Activated CD4-positive, alpha-beta T cell treated with anti-CD3 and anti-CD28 coated beads, Interleukin-10, Interleukin-2, amounts not matched to agents 100 ng/mL and 50 ng/mL, durations not matched to agents 16 hours and 8 hours (primary cell): ENCODE data around the gene CALB2.

ENCODE experiments used
- DNase-seq: peaks from one replicate; pipeline ENCODE4 v3.0.0-alpha.2; 2020

CALB2 gene

DNA sequence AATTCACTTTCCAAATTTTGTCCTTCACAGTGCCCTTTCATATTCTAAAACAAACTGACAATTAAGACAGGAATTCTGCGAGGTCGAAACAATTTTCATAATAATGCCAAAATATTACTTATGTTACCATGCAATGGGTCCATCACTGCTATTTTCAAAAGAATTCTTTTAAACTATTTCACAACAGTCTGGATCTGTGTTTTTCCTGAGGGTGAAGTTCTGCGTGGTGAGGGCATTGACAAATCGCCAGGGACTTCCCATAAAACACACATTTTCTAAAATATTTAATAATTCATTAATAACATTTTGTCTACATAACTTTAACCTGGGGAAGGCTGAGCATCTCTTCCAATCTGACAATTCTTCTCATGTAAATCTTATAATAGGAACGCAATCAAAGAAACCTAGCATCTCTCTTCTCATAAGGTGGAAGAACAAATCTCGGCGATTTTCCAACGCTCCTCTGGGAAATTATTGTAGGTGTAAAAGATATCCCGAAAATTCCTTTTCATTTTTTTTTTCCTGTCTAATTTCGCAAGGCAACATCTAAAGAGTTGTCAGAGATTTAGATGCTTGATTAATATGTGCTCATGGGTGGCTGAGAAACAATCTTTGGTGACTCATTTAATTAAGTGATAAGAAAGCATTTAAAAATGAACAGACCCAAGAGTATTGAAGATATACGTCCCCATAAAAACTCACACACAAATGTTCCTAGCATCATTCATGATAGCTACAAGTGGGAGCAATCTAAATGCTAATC is 41.5 kb downstream of the CALB2 start:
- DNase-seq = no peak

DNA sequence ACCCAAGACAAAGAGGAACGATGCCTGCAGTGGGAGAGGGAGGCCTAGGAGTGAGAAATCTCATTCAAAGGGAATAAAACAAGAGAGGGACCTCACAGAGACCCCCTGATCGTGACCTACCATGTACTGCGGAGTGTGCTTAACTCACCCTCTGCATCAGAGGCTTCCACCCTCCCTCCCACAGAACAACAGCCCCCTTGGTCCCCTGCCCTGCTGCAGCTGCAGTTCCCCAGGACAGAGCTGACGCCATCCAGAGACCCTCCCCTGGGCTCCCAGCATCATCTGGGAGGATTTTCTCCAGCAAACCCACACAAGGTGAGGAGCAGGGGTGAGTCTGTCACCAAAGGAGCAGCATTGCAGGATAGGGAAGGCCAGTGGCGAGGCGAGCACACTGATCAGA is 43.5 kb downstream of the CALB2 start:
- no peak for DNase-seq

DNA sequence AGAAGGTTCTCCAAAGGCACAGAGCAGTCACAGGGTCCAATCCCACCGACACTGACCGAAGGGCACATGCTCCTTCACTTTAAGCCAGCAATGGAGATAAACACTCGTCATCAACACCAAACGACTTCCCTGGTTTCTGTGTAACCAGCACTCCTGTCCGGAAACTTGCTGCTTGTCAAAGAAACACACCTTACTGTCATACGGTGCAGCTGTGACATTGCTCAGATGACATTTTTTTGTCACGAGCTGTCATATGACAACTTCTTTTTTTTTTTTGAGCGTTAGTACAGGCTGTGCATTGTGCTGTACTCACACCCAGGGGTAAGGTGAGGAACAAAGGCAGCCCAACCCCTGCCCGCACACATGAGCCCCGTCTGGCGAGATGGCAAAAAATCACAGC is 44.2 kb downstream of the CALB2 start:
- no peak for DNase-seq

DNA sequence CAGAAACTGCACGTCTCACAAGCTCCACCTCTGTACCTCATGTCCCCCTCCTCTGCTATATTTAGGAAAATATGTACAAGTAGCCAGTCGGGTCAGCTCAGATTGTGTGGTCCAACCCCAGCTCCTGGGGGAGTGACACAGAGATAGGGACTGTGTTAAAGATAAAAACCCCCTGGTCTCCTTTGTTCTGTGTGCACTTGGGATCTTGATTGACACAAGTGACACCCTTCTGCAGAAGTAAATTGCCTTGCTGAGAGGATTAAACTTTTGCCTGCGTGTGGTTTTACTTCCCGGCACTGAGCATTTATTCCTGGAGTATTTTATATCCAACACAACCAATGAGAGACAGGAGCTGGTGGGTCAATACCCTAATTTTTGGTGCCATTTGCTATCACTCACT is 45.8 kb downstream of the CALB2 start:
- DNase-seq = no peak

DNA sequence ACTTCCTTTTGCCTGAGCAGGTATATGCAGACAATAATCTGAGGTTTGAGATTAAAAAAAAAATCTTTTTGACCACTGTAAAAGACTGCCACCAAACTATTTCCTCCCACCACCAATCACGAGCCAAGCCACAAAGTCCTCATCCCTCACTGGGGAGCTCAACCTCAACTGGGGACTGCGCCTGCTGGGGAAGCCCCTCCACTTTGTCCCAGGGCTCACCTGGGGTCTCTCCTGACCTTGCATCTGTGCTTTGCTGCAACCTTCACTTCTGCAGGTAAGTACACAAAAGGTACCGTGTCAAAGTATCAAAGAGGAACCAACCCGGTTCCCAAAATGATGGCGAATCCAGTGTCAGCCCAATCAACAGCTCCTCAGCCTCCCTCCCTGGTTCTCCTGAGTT is 47.8 kb downstream of the CALB2 start:
- DNase-seq = no peak

DNA sequence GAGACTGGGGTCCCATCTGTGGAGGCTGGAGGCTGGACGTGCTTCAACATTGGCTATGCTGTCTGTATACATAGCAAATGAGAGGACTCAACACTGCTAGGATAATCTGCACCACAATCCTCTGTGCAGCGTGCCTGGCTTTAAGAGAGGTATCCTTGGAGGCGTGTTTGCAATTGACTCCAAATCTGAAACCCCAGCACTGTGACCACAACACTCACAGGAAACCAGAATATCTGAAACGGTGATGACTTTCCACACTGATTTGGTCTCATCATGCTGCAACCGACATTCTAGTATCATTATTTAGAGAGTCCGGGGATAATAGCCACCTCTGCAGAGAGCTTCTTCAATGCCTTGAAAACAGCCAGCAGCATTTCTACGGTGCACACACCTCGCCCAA is 48.2 kb downstream of the CALB2 start:
- peak; percentile 15 for DNase-seq

DNA sequence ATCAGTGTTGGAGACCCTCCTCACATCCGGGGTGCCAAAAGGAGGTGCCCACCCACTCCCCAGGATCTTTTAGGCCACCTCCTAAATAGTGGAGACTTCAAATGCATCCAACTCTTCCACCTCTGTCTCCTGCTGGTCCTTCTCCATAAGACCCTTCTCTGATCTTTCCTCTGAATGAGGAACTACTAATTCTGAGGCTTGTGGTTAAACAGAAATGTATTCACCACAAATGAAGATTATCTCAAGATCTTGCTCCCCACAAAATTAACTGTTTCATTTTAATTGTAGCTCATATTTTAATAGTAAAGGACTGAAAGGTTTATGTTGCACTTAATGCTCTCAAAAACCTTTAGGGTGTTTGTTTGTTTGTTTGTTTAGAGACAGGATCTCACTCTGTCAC is 49.2 kb downstream of the CALB2 start:
- DNase-seq = no peak

DNA sequence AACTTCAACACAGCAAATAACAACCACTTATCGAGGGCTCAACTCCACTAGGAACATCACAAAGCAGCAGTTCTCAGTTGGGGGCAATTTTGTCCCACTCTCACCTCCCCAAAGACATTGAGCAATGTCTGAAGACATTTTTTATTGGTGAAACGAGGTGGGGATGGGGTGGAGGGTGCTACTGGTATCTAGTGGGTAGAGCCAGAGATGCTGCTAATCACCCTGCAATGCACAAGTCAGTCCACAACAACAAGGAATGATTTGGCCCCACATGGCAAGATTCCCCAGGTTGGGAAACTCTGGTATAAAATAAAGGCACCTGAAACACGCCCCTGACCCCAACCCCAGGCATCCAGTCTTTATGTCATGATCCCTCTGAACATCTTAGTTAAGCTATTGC is 50.0 kb downstream of the CALB2 start:
- no peak for DNase-seq

DNA sequence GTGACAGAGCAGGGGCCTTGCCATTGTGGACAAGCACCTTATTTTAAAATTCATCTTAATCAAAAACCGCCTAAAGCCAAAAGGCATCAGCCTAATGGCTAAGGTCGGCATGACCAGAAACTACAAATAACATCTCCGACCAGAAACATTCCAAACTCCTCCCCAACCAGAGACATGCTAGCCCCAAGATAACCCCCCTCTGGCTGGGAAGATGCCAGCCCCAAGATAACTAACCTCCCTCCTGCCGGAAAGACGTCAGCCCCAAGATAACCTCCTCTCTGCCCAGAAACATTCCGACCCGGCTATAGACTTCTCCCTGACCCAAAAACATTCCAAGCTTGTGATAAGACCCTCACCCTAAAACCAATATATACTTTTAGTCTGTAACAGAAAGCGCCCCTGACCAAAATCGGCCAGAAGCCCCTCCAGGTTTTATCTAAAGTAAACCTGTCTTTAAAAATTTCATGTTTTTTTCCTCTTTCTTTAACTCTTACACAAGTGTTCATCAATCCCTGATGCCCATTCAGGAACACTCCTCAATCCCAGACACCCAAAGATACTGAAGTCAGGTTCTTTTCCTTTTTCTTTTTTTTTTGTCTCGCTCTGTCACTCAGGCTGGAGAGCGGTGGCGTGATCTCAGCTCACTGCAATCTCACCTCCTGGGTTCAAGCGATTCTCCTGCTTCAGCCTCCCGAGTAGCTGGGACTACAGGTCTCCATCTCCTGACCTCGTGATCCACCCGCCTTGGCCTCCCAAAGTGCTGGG is 50.7 kb downstream of the CALB2 start:
- no peak for DNase-seq

DNA sequence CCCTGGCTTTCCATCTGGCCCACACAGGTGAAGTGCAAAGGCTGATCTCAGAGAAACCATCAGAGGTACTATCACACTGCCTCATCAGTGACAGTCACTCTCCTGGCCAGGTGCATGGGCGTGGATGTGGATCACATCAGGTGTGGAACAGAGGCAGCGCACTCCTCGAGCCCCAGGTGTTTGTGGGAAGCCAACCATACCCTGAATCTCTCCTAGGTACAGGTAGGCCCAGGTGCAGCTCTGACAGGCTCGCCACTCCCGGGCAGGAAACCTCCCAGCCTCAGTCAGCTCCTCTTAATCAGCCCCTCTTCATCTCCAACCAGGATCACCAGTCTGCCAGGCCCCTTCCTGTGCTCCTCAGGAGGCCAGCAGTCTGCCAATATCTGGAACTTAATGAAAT is 51.6 kb downstream of the CALB2 start:
- DNase-seq = no peak

DNA sequence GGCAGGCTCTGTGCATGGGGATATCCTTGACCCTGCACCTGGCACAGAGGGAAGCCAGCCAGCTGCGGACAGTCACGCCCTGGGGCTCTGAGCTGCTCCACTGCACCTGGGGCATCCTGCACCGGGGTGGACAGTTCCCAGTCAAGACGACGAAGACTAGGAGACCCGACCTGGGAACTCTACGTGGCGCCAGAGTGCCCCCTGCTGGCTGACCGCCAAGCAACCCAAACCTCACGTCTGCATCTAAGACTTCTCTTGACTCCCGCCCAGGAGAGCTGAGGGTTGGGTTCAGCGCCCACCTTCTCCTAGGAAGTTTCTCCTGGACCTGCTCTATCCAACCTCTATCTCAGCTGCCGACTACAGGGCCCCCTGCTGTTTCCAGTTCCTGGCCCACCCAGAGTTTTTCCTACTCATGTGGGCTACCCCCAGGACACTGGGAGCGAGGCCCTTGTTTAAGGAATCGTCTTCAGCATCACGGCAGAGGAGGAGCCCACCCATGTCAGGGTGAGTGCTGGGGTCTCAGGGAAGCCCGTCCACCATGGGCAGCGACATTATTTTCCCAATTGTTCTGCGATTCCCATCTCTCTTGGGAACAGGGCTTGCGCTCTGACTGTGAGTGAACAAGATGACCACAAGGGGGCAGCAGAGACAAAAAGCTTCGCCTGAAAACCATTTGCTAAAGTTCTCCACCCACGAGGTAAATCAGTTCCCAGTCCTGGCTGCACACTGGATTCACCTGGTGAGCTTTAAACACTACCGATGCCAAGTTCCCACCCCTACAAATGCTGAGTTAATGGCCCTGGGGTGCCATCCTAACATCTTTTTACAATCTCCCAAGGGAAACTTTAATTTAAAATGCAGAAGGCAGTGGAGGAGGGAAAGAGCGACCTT is 54.0 kb downstream of the CALB2 start:
- peak; percentile 67 for DNase-seq

DNA sequence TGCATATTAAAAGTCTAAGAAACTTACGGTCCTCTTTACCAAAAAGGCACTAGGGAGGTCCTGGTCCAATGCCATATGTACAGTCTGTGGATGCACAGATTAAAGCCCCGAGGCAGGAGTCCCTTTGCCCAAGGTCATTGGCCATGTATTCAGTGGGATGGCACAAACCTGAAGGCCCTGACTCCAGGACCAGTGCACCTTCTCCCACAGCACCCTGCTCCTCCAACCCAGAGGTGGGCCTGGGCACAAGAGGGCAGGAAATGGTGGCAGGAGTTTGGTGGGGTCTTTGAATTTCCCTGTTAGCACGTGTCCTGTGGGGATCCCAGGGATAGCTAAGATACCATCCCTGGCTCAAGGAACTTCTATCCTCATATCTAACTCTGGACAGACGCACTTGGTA is 54.8 kb downstream of the CALB2 start:
- DNase-seq = no peak

DNA sequence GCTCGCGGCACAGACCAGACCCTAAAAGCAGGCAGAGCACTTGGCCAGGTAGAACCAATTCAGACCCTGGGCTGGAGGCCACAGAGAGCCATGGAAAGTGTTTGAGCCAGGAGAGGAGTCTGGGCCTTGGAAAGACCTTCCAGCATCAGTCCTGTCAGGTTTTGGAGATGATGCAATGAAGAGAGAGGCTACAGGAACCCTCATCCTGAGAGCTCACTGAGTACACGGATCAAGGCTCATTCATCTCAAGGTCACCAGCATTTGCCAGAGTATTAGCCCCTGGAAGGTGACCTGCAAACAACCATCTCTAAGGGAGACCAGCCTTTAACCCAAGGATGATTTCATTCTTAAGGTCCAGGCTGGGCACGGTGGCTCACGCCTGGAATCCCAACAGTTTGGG is 55.5 kb downstream of the CALB2 start:
- no peak for DNase-seq

DNA sequence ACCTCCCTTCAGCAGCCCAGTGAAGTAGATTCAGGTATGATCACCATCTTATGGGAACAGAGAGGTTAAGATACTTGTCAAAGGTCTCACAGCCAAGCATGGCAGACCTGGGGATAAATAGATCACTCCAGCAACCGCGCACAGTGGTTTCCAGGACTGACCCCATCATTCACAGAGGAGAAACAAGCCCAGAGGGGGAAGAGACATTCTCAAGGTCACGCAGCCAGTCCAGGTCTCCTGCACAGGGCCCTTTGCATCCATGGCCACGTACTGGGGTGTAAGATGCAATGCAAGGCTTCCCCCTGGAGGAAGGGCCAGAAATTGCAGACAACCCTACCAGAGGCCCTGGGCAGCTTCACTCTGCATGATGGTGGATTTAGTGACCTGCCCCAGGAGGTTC is 63.4 kb downstream of the CALB2 start:
- DNase-seq = peak; percentile 54

DNA sequence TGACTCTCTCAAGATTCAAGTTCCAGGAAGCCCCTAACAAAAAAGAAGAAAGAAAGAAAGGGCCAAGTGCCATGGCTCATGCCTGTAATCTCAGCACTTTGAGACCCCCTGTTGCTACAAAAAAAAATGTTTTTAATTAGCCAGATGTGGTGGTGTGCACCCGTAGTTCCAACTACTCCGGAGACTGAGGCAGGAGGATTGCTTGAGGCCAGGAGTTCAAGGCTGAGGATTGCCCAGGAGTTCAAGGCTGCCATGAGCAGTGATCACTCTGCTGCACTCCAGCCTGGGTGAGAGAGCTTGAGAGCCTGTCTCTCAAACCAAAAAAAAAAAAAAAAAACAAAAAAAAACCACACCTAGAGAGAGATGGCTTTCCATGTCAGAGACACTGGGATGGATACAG is 64.5 kb downstream of the CALB2 start:
- no peak for DNase-seq

DNA sequence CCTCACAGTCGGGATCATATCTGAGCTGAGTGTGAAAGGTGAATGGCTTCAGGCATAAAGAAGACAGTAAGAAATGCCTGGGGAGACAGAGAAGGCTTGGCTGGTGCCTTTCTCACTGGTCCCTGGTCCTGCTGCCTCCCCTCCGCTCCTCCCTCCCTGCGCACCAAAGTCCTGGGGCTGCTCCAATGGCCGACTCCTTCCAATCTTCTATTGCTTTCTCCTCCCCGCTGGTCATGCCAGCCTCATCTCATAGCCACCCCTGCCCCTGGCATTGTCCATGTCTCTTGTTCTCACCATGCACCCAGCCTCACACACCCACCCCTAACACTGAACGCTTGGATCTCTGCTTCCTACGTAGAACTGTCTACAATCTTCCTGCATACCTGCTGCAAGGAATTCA is 65.3 kb downstream of the CALB2 start:
- no peak for DNase-seq

DNA sequence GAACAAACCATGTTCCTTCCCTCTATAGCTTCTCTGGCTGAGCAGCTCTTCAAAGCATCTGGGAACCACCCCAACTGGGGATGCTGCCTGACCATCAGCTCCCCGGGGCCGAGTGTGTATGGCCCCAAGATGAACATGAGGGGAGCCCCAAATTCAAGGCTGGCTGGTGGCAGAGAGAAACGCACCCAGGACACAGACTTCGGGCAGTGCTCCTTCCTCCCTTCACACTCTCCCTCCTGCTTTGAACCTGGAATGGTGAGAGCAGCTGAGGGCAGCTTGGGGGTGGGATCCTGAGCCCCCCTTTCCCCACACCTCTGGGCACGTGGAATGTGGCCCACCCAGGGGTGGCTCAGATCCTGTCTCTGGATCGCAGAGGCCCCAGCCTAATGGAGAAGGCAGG is 66.1 kb downstream of the CALB2 start:
- DNase-seq = no peak

DNA sequence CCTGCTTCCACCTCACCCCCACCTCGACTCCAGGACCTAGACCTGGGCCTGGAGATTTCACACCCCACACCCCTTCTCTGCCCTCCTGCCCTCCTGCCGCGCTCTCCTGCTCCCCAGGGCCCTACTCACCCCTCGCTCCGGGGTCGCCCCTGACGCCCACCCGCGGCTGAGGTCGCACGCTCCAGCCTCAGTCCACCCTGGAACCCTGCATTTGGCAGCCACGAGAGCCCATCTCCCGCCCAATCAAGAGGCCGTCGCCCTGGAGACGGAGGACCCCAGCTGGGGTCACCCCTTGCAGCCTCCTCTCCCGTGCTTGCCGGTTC is 67.2 kb downstream of the CALB2 start:
- DNase-seq = no peak

DNA sequence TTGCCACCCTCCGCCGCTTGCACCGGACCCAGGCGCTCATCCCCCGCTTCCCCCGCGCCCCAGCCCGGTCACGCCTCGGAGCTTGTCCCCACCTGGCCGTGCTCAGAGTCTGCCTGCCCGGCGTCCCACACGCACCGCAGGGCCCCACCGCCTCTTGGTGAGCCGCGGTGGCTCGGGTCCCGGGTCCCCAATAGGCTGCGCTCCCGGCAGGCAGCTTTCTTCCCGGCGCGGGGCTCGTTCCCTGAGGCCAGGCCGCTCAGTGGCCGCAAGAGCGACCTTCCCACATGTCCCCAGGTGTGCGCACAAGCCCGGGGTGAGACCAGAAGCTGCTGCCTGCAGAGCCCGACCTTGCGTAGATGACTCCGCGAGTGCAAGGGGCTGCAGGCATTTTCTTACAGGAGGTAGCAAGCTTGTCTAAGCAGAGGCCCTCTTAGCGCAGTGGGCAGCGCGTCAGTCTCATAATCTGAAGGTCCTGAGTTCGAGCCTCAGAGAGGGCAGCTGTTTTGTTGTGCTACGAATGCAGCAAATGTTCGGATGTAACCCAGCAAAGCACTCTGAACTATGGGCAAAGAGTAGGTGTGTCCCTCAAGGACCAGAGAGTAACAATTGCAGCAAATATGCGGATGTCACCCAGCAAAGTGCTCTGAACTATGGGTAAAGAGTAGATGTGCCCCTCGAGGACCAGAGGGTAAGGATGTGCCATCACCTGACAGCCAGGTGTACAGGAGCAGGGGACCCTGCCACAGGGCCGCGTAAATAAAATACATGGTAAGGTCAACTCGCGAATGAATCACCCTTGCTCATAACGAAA is 67.8 kb downstream of the CALB2 start:
- DNase-seq = peak; percentile 81

DNA sequence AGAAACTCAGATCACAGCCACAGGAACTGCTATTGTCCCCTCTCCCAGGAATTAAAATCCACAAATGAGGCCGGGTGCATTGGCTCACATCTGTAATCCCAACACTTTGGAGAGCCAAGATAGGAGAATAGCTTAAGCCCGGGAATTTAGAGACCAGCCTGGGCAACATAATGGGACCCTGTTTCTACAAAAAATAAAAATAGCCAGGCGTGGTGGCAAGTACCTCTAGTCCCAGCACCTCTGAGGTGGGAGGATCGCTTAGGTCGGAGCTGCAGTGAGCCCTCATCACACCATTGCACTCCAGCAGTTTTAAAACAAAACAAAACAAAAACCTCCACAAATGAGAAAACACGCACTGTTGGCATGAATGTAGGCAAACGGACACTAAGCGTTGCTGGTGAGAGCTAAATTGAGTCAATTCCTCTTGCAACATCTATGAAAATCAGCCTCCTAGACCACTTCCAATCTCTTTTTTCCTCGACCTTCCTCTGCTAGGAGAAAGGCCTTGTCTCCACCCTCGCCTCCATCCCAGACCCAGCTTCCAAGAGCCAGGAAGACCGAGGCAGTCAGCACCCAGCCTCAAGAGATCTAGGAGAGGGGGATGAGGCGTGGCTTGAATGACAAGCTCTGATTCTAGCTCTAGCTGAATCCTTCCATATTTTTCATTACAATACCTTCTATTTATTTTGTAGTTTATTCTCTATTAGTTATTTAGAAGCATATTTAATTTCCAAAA is 68.5 kb downstream of the CALB2 start:
- no peak for DNase-seq

DNA sequence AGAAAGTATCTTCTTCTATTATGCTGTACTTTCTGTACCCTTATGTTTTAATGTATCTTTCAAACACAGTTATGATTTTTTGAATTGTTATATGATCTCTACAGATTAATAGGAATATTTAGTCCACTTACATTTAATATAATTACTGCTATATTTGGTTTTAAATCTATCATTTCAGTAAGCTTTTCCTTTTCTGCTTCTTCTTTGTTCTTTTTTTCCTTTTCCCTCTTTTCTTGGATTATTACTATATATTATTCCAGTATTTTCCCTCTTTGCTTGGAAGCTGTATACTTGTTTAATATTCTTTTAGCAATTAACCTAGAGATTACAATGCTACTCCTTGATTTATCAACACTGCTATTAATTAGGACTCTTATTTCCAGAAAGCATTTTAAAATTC is 69.9 kb downstream of the CALB2 start:
- DNase-seq = no peak

DNA sequence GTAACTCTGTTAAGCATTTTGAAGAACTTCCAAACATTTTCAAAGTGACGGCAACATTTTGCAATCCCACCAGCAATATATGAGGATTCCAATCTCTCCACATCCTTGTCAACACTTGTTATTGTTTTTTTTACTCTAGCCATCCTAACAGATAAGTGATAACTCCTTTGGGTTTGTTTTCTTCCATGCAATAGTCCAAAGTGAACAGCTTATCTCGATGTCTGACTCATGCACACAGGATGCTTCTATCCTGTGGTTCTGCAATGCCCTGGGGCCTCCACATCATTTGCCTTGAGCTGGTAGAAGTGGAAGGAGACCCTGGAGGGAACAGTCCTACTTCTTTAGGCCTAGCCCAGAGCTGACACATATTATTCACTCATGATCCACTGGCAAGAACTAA is 70.4 kb downstream of the CALB2 start:
- no peak for DNase-seq
